Measurements from ENCODE around the gene TMED6.
A peak's percentile ranks its signal among the peaks of the same experiment; 100 is the strongest.

Gene TMED6

GRCh38 chr16:69373019-69373418 is 21.4 kb upstream of the TMED6 start:
- no peak for TF ChIP-seq CTCF (IDR thresholded peaks at IDR 0.05; ENCODE audit: low read length, missing control alignments)
- DNase-seq (ENCODE audit: low read depth), result no peak
- H3K4me3 ChIP-seq (replicated peaks; ENCODE audit: low read depth, low read length), result no peak overlapping the region

GRCh38 chr16:69371564-69371963 is 20.0 kb upstream of the TMED6 start:
- TF ChIP-seq CTCF (IDR thresholded peaks at IDR 0.05; ENCODE audit: low read length, missing control alignments), result no peak
- DNase-seq (ENCODE audit: low read depth), result no peak
- H3K4me3 ChIP-seq (replicated peaks; ENCODE audit: low read depth, low read length), result no peak overlapping the region

- TF ChIP-seq CTCF (IDR thresholded peaks at IDR 0.05; ENCODE audit: low read length, missing control alignments), result no peak
- no peak overlapping the region for H3K4me3 ChIP-seq (replicated peaks; ENCODE audit: low read depth, low read length)
- no peak for DNase-seq (ENCODE audit: low read depth)
Observed at GRCh38 chr16:69368866-69369265, 17.3 kb upstream of the TMED6 start.

- no peak for TF ChIP-seq CTCF (IDR thresholded peaks at IDR 0.05; ENCODE audit: low read length, missing control alignments)
- peak; percentile 72 for DNase-seq (ENCODE audit: low read depth)
- no peak overlapping the region for H3K4me3 ChIP-seq (replicated peaks; ENCODE audit: low read depth, low read length)
Observed at GRCh38 chr16:69367980-69368379, 16.4 kb upstream of the TMED6 start.

- DNase-seq (ENCODE audit: low read depth), result no peak
- no peak for TF ChIP-seq CTCF (IDR thresholded peaks at IDR 0.05; ENCODE audit: low read length, missing control alignments)
- H3K4me3 ChIP-seq (replicated peaks; ENCODE audit: low read depth, low read length), result no peak overlapping the region
Observed at GRCh38 chr16:69366431-69366830, 14.8 kb upstream of the TMED6 start.

GRCh38 chr16:69365901-69366300 is 14.3 kb upstream of the TMED6 start:
- no peak overlapping the region for H3K4me3 ChIP-seq (replicated peaks; ENCODE audit: low read depth, low read length)
- TF ChIP-seq CTCF (IDR thresholded peaks at IDR 0.05; ENCODE audit: low read length, missing control alignments), result no peak
- peak; percentile 11 for DNase-seq (ENCODE audit: low read depth)

- no peak for DNase-seq (ENCODE audit: low read depth)
- no peak for TF ChIP-seq CTCF (IDR thresholded peaks at IDR 0.05; ENCODE audit: low read length, missing control alignments)
Observed at GRCh38 chr16:69364088-69364487, 12.5 kb upstream of the TMED6 start.

More at GRCh38 chr16:69364088-69364487, 12.5 kb upstream of the TMED6 start:
- no peak overlapping the region for H3K4me3 ChIP-seq (replicated peaks; ENCODE audit: low read depth, low read length)
